COLO668 (cell line): ENCODE results near the gene CDYL2.
A peak's percentile ranks its signal among the peaks of the same experiment; 100 is the strongest.

Experiments used
- DNase-seq: peaks from one replicate; lab custom pipeline; 2025; ENCODE audit not compliant: unreplicated experiment; lab: John Stamatoyannopoulos, UW

CDYL2 gene

DNA sequence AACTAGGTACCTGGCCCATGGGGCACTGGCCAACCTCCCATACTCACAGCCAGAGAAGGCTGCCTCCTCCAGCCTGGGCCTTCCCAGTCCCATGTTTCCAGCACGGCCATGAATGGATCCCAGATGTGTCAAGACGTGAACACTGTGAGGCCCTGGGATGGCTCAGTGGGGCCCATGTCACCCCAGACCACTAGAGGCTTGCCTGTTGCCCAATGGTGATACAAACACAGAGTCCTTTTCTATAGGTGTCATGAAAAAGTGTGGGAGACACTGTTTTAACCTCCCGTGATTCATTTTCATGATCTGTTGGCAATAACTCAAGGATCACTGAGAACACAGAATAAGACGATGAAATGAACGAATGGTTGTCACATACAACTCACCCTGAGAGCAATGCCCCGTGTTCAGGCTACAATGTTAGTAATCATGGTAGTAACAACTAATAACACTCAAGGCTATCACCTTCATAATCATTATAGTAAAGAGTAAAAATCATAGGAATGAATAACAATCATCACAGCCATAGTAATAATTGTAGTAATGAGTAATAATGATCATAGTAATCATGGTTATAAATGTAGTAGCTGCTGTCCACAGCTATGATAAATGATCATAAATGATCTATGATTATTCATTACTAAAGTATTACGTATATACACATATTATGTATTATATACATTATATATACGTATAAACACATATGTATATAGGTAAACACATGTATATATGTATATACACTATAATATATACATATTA lies 199.6 kb downstream of the CDYL2 start:
- no peak for DNase-seq

DNA sequence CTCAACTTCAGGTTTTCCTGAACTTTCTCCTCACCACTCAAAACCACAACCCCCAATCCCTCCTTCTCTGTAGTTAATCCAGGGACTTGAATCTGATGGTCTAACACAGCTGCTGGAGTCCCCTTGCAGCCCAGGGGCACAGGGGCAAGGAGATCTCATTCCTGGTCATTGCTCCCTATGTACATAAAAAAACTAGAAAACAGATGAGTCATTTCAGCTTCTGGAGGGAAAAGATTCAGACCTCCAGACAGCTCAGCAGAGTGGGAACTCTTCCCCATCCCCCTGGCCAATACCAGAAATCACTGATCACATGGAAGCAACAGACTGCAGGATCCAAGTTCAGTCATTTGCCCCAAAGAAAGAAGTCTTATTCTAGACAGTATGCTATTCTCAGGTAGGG lies 201.5 kb downstream of the CDYL2 start:
- DNase-seq: no peak

- no peak for DNase-seq
These were observed 203.2 kb downstream of the CDYL2 start for GRCh38 chr16:80601182-80601581.

- DNase-seq: no peak
These were observed 204.9 kb downstream of the CDYL2 start for GRCh38 chr16:80599466-80599865.

DNA sequence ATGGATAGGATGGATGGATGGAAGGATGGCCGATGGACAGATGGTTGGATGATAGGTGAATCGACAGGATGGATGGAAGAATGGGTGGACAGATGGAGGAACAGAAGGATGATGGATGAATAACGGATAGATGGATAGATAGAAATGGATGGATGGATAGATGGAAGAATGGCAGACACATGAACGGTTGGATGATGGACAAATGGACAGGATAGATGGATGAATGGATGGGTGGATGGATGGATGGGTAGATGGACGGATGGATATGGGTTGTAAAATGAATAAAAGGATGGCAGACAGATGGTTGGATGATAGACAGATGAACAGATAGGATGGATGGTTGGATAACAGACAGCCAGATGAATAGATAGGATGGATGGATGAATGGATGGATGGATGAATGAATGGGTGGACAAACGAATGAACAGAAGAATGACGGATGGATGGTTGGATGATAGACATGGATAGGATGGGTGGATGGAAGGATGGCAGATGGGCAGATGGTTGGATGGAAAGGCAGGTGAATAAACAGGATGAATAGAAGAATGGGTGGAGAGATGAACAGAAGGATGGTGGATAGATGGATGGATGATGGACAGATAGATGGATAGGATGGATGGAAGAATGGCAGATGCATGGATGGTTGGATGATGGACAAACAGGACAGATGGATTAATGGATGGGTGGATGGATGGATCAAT lies 207.7 kb downstream of the CDYL2 start:
- no peak for DNase-seq

DNA sequence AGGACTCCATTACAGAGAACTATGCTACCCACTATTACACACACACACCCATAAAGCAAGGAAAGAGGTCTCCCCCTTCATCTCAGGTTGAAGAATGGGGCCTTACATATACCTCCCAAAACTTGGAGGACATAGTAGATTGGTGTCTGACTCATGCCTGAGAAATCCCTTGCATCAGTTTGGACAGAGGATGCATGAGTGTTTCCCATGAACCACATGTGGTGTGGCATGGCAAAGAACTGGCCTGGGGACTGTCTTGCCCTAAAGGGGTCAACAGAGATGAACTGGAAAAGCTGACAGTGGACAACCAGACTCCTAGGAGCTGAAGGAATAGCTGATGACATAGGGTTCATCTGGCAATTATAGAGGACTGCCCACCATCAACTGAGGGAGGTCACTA lies 209.6 kb downstream of the CDYL2 start:
- DNase-seq: no peak

GRCh38 chr16:80592273-80592672 lies 212.1 kb downstream of the CDYL2 start:
- no peak for DNase-seq

DNA sequence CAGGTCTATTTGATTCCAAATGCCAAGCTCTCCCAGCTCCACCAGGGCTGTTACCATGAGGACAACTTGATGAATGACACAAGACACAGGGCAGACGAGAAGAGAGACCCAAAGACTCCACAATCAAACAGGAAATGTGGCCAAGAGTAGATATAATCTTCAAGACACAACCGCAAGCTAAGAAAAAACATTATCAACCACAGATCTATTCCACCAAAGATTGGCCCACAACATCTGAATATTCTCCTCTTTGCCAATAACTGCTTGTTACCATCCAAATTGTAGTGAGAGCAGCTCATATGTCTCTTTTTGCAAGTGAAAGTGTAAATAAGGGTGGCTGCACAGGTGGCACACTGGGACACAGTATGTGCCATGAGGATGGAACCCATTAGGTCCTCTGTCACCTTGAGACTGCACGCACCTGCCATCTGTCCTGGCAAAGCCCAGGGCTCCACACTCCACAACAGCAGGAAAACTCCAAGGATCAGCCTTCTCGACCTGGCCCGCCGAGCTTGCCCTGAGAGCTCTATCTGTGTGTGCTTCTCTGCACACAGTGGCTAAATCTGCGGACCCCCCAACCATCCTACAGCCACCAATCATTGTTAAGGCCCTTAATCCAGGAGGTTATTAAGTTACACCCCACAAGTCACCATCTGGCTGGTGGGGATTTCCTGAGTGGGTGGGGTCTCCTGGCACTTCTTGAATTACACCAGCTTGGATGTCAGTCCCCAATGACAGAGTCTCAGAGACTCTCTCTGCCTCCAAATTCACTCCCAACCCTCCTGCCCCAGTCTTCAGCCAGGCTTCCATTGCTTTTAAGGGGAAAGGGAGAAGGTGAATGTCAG lies 213.1 kb downstream of the CDYL2 start:
- no peak for DNase-seq

- DNase-seq: no peak
These were observed 217.3 kb downstream of the CDYL2 start for GRCh38 chr16:80587071-80587470.

- DNase-seq: no peak
These were observed 217.9 kb downstream of the CDYL2 start for GRCh38 chr16:80586476-80586875.

DNA sequence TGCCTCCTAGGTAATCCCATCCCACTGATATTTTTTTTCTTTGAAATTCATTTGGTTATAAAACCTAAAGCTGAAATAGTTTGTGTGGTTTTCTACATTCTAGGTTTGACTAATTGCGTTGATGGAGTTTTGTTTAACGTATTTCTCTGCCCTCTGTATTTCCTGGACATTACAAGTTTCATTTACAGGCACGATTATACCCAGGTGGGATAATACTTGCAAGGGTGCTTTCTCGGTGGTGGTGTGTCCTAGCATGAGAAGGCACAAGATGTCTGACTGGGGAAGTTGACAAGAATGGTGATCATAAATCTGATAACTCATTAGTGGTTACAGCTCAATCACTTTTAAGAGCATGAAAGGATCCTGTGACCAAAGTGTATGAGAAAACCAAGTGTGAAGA lies 218.6 kb downstream of the CDYL2 start:
- no peak for DNase-seq

DNA sequence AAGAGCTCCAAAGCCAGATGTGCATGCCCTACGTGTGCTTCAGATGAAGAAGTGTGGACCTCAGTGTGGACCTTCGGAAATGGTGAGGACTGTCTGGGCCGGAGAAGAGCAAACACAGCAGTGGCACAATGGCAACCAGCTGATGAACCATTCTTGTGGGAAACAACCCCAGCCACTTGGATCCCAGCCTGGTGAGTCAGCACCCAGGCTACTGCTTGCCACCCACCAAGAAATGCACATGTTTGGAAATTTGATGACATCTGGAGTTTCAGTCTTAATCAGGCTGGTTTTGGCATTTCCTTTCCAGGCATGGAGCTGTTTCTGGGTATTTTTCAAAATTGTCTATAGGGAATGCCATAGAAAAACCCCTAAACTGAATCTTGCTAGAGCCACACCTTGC lies 220.9 kb downstream of the CDYL2 start:
- DNase-seq: no peak

DNA sequence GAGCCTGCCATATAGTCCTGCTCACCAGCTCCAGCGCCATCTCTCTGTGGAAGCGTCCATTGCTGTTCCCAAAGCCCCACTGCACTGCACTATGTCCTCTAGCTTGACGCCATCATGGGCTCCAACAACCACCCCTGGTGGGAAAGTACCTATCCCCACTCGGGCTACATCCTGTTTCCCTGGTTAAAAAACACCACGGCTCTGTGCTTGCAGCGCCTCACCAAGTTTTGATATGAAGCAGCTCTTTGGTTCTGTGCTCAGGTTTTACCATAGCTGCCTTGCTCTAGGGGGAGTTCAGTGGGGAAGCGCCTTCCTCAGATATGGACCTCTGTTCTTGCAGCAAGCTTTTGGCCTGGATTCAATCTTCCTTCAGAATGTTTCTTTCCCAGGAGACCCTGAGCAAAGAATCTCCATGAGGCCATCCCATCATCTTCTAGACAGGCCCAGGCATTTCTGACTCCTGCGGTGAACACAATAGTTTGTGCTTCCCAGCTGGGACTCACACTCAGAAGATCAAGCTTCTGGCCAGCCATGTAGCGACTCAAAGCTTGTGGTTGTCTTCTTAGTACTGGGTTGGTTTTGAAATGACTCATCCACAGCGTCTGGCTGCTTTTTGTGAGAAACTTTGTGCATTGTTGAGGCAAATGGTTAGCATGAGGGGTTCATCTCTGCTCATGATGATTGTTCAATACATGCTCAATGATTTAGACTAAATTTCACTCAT lies 224.1 kb downstream of the CDYL2 start:
- no peak for DNase-seq

- peak; percentile 83 for DNase-seq
These were observed 226.7 kb downstream of the CDYL2 start for GRCh38 chr16:80577485-80578280.

DNA sequence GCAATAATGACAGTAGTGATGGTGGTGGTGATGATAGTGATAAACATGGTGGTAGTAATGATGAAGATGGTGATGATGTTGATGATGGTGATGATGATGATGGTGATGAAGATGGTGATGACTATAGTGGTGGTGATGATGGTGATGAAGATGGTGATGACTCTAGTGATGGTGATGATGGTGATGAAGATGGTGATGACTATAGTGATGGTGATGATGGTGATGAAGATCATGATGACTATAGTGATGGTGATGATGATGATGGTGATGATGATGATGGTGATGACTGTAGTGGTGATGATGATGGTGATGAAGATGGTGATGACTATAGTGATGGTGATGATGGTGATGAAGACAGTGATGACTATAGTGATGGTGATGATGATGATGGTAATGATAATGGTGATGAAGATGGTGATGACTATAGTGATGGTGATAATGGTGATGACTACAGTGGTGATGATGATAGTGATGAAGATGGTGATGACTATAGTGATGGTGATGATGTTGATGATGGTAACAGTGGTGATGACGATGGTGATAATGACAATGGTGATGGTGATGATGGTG lies 228.0 kb downstream of the CDYL2 start:
- DNase-seq: no peak

GRCh38 chr16:80573700-80574120 lies 230.7 kb downstream of the CDYL2 start:
- DNase-seq: peak; percentile 48

GRCh38 chr16:80570106-80570478 lies 234.3 kb downstream of the CDYL2 start:
- DNase-seq: no peak

DNA sequence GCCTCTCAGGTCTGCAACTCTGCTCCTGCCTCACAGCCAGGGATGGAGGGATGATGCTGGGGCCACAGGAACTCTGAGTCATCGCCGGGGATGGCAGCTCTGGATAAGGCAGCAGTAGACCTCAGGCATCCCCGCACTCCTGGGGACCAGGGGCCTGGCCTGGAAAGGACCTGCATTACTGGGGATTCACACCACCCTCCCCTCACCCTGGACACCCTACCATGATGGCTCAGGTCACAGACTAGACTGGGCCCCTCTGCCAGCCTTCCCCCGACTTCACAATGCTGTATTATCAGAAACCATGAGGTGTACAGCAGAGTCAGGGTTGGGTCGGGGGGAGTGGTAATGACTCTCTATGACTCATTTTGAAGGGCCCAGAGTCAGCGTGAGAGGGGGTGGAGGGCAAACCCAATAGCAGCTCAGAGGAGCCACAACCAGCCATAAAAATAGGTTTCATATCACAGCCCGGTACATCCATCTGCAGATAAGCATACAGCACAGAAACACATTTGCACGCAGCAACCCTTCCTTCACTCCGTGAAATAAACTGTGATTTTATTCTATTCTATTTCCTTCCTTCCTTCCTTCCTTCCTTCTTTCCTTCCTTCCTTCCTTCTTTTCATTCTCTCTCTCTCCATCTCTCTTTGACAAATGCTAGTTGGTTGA lies 234.8 kb downstream of the CDYL2 start:
- DNase-seq: no peak

GRCh38 chr16:80564394-80564793 lies 240.0 kb downstream of the CDYL2 start:
- DNase-seq: no peak
